T-helper 2 cell treated with Interferon-gamma antibody and Interleukin-4, amounts not matched to agents 5 μg/mL and 100 μg/mL, for 36 hours (primary cell): ENCODE data around the gene SPDYE16.
"Not testable (repeated sequence)": the region's sequence is repeated elsewhere in the genome, so short reads cannot be mapped to it uniquely, and the experiment has no call there.

Experiments
- DNase-seq: peaks from one replicate; pipeline ENCODE4 v3.0.0; 2021; ENCODE audit warnings: low spot score
- H3K27ac Mint-ChIP-seq: one replicate; pipeline ENCODE4 v1.8.0; 2021; ENCODE audit warnings: mild to moderate bottlenecking, mixed read lengths
- H3K27me3 Mint-ChIP-seq: one replicate; pipeline ENCODE4 v1.8.0; 2021; ENCODE audit warnings: low read depth, mixed read lengths
- H3K36me3 Mint-ChIP-seq: one replicate; pipeline ENCODE4 v1.8.0; 2021; ENCODE audit warnings: low read depth, mixed read lengths
- H3K4me1 Mint-ChIP-seq: one replicate; pipeline ENCODE4 v1.8.0; 2021; ENCODE audit warnings: low read depth, mixed read lengths
- H3K4me3 Mint-ChIP-seq: one replicate; pipeline ENCODE4 v1.8.0; 2022; ENCODE audit warnings: mild to moderate bottlenecking, moderate library complexity, mixed read lengths
- H3K9me3 Mint-ChIP-seq: one replicate; pipeline ENCODE4 v1.8.0; 2021; ENCODE audit warnings: mixed read lengths

The SPDYE16 gene

GRCh38 chr7:76567753-76568152 is 24.7 kb upstream of the SPDYE16 start:
- not testable (repeated sequence) for DNase-seq, H3K27me3 Mint-ChIP-seq, H3K4me1 Mint-ChIP-seq, H3K9me3 Mint-ChIP-seq, H3K4me3 Mint-ChIP-seq, H3K27ac Mint-ChIP-seq
- peaks cover 20% of the 10 kb centered on the region for H3K36me3 Mint-ChIP-seq

GRCh38 chr7:76567311-76567710 is 24.2 kb upstream of the SPDYE16 start:
- DNase-seq, H3K9me3 Mint-ChIP-seq, H3K4me1 Mint-ChIP-seq, H3K27ac Mint-ChIP-seq, H3K27me3 Mint-ChIP-seq, H3K4me3 Mint-ChIP-seq: not testable (repeated sequence)
- H3K36me3 Mint-ChIP-seq, result peaks cover 23% of the 10 kb centered on the region

- not testable (repeated sequence) for H3K4me3 Mint-ChIP-seq, H3K9me3 Mint-ChIP-seq, H3K27ac Mint-ChIP-seq, DNase-seq, H3K4me1 Mint-ChIP-seq, H3K27me3 Mint-ChIP-seq
- peaks cover 26% of the 10 kb centered on the region for H3K36me3 Mint-ChIP-seq
These were observed 21.9 kb upstream of the SPDYE16 start for GRCh38 chr7:76565001-76565400.

GRCh38 chr7:76561342-76561741 is 18.2 kb upstream of the SPDYE16 start:
- DNase-seq, H3K27ac Mint-ChIP-seq, H3K27me3 Mint-ChIP-seq, H3K4me3 Mint-ChIP-seq, H3K9me3 Mint-ChIP-seq: not testable (repeated sequence)
- Mint-ChIP-seq H3K4me1 (peaks cover 12% of the 10 kb centered on the region), H3K36me3 (peaks cover 37% of the 10 kb centered on the region)

GRCh38 chr7:76560157-76560556 is 17.1 kb upstream of the SPDYE16 start:
- H3K27ac Mint-ChIP-seq, DNase-seq, H3K4me3 Mint-ChIP-seq, H3K27me3 Mint-ChIP-seq, H3K9me3 Mint-ChIP-seq: not testable (repeated sequence)
- peaks cover 13% of the 10 kb centered on the region for H3K4me1 Mint-ChIP-seq
- peaks cover 36% of the 10 kb centered on the region for H3K36me3 Mint-ChIP-seq

GRCh38 chr7:76559685-76560084 is 16.6 kb upstream of the SPDYE16 start:
- not testable (repeated sequence) for DNase-seq, H3K27me3 Mint-ChIP-seq, H3K4me3 Mint-ChIP-seq, H3K27ac Mint-ChIP-seq, H3K9me3 Mint-ChIP-seq
- H3K4me1 Mint-ChIP-seq, result peaks cover 15% of the 10 kb centered on the region
- H3K36me3 Mint-ChIP-seq, result peaks cover 41% of the 10 kb centered on the region

- not testable (repeated sequence) for H3K4me3 Mint-ChIP-seq, DNase-seq, H3K27ac Mint-ChIP-seq, H3K9me3 Mint-ChIP-seq, H3K27me3 Mint-ChIP-seq
- Mint-ChIP-seq H3K4me1 (peaks cover 19% of the 10 kb centered on the region), H3K36me3 (peaks cover 17% of the 10 kb centered on the region)
These were observed 8.9 kb upstream of the SPDYE16 start for GRCh38 chr7:76551992-76552391.

- not testable (repeated sequence) for H3K9me3 Mint-ChIP-seq, H3K27me3 Mint-ChIP-seq
These were observed 6.8 kb upstream of the SPDYE16 start for GRCh38 chr7:76549855-76550248.

GRCh38 chr7:76549025-76549854 is 6.1 kb upstream of the SPDYE16 start:
- DNase-seq, result peak; percentile 87
- H3K9me3 Mint-ChIP-seq, H3K27me3 Mint-ChIP-seq, H3K36me3 Mint-ChIP-seq: not testable (repeated sequence)
- Mint-ChIP-seq H3K4me3 (peak overlapping the region; percentile 95), H3K4me1 (peaks cover 14% of the 10 kb centered on the region), H3K27ac (peak overlapping the region; percentile 85)

More at GRCh38 chr7:76549855-76550248, 6.8 kb upstream of the SPDYE16 start:
- DNase-seq, result peak; percentile 12
- Mint-ChIP-seq H3K4me1 (peaks cover 16% of the 10 kb centered on the region), H3K27ac (peak overlapping the region; percentile 81), H3K4me3 (peak overlapping the region; percentile 95)
- H3K36me3 Mint-ChIP-seq, result not testable (repeated sequence)

- not testable (repeated sequence) for H3K27ac Mint-ChIP-seq, H3K4me1 Mint-ChIP-seq, DNase-seq, H3K9me3 Mint-ChIP-seq, H3K4me3 Mint-ChIP-seq, H3K27me3 Mint-ChIP-seq, H3K36me3 Mint-ChIP-seq
These were observed 11.5 kb downstream of the SPDYE16 start for GRCh38 chr7:76531643-76532042.

GRCh38 chr7:76526183-76526582 is 16.9 kb downstream of the SPDYE16 start:
- not testable (repeated sequence) for H3K4me1 Mint-ChIP-seq, H3K9me3 Mint-ChIP-seq, DNase-seq, H3K27me3 Mint-ChIP-seq, H3K36me3 Mint-ChIP-seq, H3K27ac Mint-ChIP-seq, H3K4me3 Mint-ChIP-seq

- H3K27me3 Mint-ChIP-seq, H3K27ac Mint-ChIP-seq, H3K4me3 Mint-ChIP-seq, DNase-seq, H3K4me1 Mint-ChIP-seq, H3K9me3 Mint-ChIP-seq, H3K36me3 Mint-ChIP-seq: not testable (repeated sequence)
These were observed 26.2 kb downstream of the SPDYE16 start for GRCh38 chr7:76516932-76517331.

GRCh38 chr7:76515999-76516443 is 27.1 kb downstream of the SPDYE16 start:
- no peaks in the 10 kb centered on the region for H3K27me3 Mint-ChIP-seq
- no peak for DNase-seq
- no peaks in the 10 kb centered on the region for H3K36me3 Mint-ChIP-seq
- H3K27ac Mint-ChIP-seq, result no peak overlapping the region
- no peaks in the 10 kb centered on the region for H3K9me3 Mint-ChIP-seq
- no peak overlapping the region for H3K4me3 Mint-ChIP-seq
- no peaks in the 10 kb centered on the region for H3K4me1 Mint-ChIP-seq

GRCh38 chr7:76514926-76515771 is 27.9 kb downstream of the SPDYE16 start:
- Mint-ChIP-seq H3K4me3 (no peak overlapping the region), H3K27ac (no peak overlapping the region), H3K36me3 (no peaks in the 10 kb centered on the region), H3K9me3 (no peaks in the 10 kb centered on the region), H3K4me1 (no peaks in the 10 kb centered on the region), H3K27me3 (no peaks in the 10 kb centered on the region)
- DNase-seq, result no peak
